SK-N-MC (cell line): ENCODE data around the gene MCRIP1.

Source experiments
- EZH2 ChIP-seq: fragments of 200-600 bp; sonication (generic); IDR thresholded peaks from one replicate; pipeline ENCODE4 v1.6.1; 2017; ENCODE audit warnings: antibody characterized with exemption
- FOXP2 ChIP-seq: optimal IDR thresholded peaks from 2 replicates; pipeline ENCODE3; 2011; ENCODE audit warnings: mild to moderate bottlenecking, moderate library complexity; ENCODE audit not compliant: insufficient read depth; ENCODE audit errors: extremely low read length, control extremely low read depth
- POLR2AphosphoS5 ChIP-seq: IDR thresholded peaks from 2 replicates; pipeline ENCODE4 v1.6.1; 2012; ENCODE audit warnings: mild to moderate bottlenecking, low read depth, low read length, borderline replicate concordance

DNA sequence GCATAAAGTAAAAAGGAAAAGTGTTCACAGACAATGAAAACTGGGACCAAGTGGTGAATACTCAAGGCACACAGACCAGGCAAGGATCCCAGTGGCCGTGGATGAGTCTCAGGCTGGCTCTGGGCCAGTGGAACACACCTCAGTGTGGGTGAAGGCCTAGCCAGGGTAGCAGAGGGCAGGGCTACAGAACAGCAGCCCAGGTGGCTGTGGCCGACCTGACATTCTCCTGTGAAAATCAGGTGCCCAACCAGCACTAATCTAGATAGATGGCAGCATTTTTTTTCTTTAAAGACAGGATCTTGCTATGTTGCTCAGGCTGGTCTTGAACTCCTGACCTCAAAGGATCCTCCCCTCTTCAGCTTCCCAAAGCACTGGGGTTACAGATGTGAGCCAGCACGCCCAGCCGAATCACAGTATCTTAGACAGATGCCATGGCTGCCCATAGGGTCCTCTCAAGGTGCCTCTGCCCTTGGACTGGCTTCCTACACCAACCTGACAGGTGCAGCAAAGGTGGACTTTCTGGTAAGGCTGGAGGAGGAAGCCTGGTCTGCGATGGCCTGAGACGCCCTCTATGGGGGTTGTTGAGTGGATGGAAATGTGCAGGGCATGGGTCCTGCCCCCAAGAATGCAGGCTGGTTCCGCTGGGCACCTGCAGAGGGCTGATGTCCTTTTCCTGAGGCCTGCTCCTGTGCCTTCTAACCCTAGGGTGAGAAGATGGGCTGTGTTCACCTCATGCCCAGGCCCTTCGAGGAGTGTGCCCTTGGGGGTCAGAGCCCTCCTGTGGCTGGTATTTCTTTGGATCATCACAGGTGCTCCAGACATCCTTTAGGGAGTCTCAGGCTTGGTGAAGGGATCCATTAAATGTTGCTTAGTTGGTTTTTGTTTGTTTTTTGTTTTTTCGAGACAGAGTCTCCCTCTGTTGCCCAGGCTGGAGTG, 31.0 kb upstream of the MCRIP1 start:
- TF ChIP-seq EZH2 (no peak), POLR2AphosphoS5 (no peak), FOXP2 (no peak)
